ENCODE data around the gene RHEBL1. TPM values are rescaled to one million over a fixed set of nuclear protein-coding genes. Genes with fewer than 3 reads are reported as not detected.

Gene RHEBL1
- polyA plus RNA-seq, 1 experiment = 0.51 TPM

DNA sequence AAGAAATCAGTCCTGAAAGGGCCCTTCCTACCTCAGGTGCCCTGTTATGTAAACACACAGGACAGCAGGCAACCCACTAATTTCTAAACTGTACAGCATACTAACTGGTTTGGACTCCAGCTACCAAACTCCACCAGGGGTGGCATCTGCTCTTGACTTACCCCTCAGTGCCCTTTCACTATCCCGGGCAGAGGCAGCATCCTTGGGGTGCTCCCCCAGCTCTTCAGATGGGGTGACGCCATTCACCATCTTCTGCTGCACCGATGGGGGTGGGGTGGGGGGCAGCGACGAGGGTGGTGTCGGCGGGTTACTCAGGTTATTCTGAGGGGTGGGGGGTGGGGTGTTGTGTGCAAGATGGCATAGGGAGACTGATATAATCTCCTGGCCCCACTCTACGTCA lies 39.7 kb downstream of the RHEBL1 start:
- Histone ChIP-seq H3K27me3 (ENCODE audit: control insufficient read depth, insufficient read depth, low read length) (no peaks in the 10 kb centered on the region), H3K9me3 (ENCODE audit: control insufficient read depth, insufficient read depth, low read length) (no peaks in the 10 kb centered on the region; the same call in 1 of the 2 replicates), H3K4me3 (ENCODE audit: low read depth, low read length) (no peak overlapping the region), H3K27ac (ENCODE audit: low read depth, low read length) (no peak overlapping the region)
- ChIA-PET CTCF (interaction anchor here (0.7 to 3.1 kb wide), 6 partner anchors 10 to 58 kb away, joined by 3 to 11 read pairs (median 3); no protein-coding TSS in a partner anchor), POLR2A (interaction anchor here (0.9 kb wide), 1 partner anchor 12 kb away, joined by 3 read pairs; no protein-coding TSS in a partner anchor)
- TF ChIP-seq, protein P1, sequence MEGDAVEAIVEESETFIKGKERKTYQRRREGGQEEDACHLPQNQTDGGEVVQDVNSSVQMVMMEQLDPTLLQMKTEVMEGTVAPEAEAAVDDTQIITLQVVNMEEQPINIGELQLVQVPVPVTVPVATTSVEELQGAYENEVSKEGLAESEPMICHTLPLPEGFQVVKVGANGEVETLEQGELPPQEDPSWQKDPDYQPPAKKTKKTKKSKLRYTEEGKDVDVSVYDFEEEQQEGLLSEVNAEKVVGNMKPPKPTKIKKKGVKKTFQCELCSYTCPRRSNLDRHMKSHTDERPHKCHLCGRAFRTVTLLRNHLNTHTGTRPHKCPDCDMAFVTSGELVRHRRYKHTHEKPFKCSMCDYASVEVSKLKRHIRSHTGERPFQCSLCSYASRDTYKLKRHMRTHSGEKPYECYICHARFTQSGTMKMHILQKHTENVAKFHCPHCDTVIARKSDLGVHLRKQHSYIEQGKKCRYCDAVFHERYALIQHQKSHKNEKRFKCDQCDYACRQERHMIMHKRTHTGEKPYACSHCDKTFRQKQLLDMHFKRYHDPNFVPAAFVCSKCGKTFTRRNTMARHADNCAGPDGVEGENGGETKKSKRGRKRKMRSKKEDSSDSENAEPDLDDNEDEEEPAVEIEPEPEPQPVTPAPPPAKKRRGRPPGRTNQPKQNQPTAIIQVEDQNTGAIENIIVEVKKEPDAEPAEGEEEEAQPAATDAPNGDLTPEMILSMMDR (IDR thresholded peaks at IDR 0.05; ENCODE audit: low read depth, low read length) = no peak
- no peak for DNase-seq (ENCODE audit: low read depth, low spot score)

DNA sequence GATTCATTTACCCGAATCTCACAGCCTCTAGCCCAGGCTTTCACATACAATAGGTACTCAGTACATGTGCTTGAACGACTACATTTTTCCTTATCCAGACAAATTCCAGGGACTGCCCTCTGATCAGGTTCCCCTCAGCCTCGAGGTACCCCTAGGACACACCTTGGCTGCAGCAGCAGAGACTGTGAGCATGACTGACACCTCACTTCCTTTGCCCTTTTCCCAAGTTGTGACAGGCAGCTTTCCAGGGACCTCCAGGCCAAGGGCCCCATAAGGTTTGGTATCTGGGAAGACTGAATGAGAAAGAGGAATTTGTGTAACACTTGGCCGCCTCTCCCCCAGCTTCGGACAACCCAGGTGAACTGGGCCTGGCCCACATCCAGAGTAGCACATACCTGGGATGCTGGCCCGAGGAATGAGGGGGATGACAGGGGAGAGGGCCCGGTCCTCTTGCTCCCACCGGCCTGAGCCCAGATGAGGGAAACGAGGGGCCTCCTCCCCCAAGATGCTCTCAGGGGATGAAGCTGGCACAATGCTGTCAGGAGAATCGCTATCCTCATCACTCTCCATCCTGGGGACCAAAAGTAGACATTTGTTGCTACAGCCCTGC lies 41.0 kb downstream of the RHEBL1 start:
- ChIA-PET POLR2A (no interaction called here), CTCF (interaction anchor here (0.9 to 3.1 kb wide), 3 partner anchors 9 to 41 kb away, joined by 4 to 11 read pairs (median 4); no protein-coding TSS in a partner anchor)
- no peak for DNase-seq (ENCODE audit: low read depth, low spot score)
- H3K27me3 ChIP-seq (ENCODE audit: control insufficient read depth, insufficient read depth, low read length) = no peaks in the 10 kb centered on the region
- H3K27ac ChIP-seq (ENCODE audit: low read depth, low read length) = no peak overlapping the region
- H3K9me3 ChIP-seq (ENCODE audit: control insufficient read depth, insufficient read depth, low read length) = no peaks in the 10 kb centered on the region; the same call in 1 of the 2 replicates
- H3K4me3 ChIP-seq (ENCODE audit: low read depth, low read length) = no peak overlapping the region
- TF ChIP-seq, protein P1 (IDR thresholded peaks at IDR 0.05; ENCODE audit: low read depth, low read length) = no peak

DNA sequence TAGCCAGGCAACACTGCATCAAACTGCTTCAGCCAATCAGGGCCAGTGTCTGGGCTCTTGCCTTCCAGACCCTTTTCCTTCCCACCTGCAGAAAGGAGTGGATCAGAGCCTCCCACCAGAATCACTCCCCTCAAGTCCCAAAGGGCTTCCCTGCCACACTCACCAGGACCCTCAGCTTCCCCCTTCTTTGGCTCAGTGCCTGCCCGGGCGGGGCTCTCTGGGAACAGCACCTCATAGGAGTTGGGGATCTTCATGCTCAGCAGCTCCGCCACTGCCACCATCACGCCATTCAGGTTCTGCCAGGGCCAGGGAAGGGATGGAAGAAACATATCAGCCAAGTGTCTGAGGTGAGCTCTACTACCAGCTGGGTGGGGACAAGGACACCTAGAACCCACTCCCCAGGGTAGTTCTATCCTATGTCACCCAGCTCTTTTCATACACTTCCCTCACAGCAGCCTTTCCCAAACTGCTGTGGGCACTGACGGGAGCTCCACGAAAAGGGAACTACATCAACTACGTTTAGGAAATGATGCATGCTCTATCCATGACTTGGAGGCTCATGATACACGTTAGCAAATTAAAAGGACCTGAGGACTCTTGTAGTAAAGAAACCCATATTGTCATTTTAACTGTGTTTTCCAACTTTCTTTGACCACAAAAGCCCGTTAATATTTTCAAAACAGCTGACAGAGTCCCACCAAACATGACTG lies 41.8 kb downstream of the RHEBL1 start:
- TF ChIP-seq, protein P1 (IDR thresholded peaks at IDR 0.05; ENCODE audit: low read depth, low read length) = no peak
- POLR2A ChIA-PET = no interaction called here
- H3K27ac ChIP-seq (ENCODE audit: low read depth, low read length) = no peak overlapping the region
- H3K4me3 ChIP-seq (ENCODE audit: low read depth, low read length) = no peak overlapping the region
- H3K9me3 ChIP-seq (ENCODE audit: control insufficient read depth, insufficient read depth, low read length) = no peaks in the 10 kb centered on the region; the same call in 1 of the 2 replicates
- CTCF ChIA-PET = interaction anchor here (0.6 to 1.3 kb wide), 2 partner anchors 9 to 16 kb away, joined by 3 to 4 read pairs; no protein-coding TSS in a partner anchor
- DNase-seq (ENCODE audit: low read depth, low spot score) = no peak
- H3K27me3 ChIP-seq (ENCODE audit: control insufficient read depth, insufficient read depth, low read length) = no peaks in the 10 kb centered on the region

DNA sequence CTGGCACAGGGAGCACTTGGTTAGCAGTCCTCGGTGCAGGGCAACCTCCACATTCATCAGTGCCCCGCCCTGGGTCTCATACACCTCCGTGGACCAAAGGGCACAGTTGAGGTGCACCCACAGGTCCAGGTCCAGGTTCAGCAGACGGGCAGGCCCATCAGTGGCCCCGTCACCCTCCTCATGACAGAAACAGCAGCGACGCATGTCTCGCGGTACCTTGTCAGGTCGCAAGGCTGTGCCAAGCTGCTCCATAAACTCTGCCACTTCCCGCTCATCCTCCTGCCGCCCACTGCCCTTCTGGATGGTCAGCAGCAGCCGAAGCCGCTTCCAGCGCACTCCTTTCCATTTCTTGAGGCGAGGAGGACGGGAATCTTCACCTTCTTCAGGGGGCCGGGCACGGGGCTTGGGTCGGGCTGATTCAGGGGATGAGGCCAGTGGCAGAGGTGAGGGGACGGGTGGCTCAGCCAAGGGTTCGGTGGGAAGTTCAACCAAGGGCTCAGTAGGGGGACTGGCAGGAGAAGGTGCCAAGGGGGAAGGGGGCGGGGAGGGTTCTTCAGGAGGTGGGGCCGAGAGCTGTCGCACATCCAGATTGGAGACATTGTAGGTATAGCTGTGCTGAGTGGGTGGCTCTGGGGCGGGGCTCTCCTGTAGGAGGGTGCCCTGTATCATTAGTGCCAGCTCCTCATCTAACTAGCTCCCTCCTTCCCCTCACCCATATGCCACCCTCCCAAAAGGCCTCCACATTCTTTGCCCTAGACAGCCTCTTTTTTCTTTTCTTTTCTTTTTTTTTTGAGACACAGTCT lies 42.9 kb downstream of the RHEBL1 start:
- H3K27me3 ChIP-seq (ENCODE audit: control insufficient read depth, insufficient read depth, low read length) = no peaks in the 10 kb centered on the region
- H3K9me3 ChIP-seq (ENCODE audit: control insufficient read depth, insufficient read depth, low read length) = no peaks in the 10 kb centered on the region; the same call in 1 of the 2 replicates
- CTCF ChIA-PET = interaction anchor here (0.9 kb wide), 1 partner anchor 9 kb away, joined by 3 read pairs; no protein-coding TSS in a partner anchor
- H3K4me3 ChIP-seq (ENCODE audit: low read depth, low read length) = no peak overlapping the region
- POLR2A ChIA-PET = no interaction called here
- no peak for DNase-seq (ENCODE audit: low read depth, low spot score)
- TF ChIP-seq, protein P1 (IDR thresholded peaks at IDR 0.05; ENCODE audit: low read depth, low read length) = no peak
- H3K27ac ChIP-seq (ENCODE audit: low read depth, low read length) = no peak overlapping the region
